Parathyroid adenoma (tissue), 2 donors: ENCODE results near the gene PURA.

Experiments
- H2AFZ ChIP-seq: fragments of 300-600 bp; sonication (generic); one replicate; pipeline ENCODE4 v1.7.0; 2017; ENCODE audit warnings: antibody characterized with exemption, mild to moderate bottlenecking
- H3K27ac ChIP-seq: fragments of 300-600 bp; sonication (generic); one replicate; pipeline ENCODE4 v1.7.0; 2017
- H3K27me3 ChIP-seq: fragments of 300-600 bp; sonication (generic); one replicate; pipeline ENCODE4 v1.7.0; 2017; ENCODE audit warnings: low read length; ENCODE audit not compliant: control insufficient read depth, insufficient read depth
- H3K36me3 ChIP-seq: fragments of 300-600 bp; sonication (generic); one replicate; pipeline ENCODE4 v1.7.0; 2017; ENCODE audit warnings: low read length; ENCODE audit not compliant: control insufficient read depth, insufficient read depth
- H3K4me1 ChIP-seq: fragments of 300-600 bp; sonication (generic); one replicate; pipeline ENCODE4 v1.7.0; 2017; ENCODE audit warnings: control low read depth
- H3K4me2 ChIP-seq: fragments of 300-600 bp; sonication (generic); one replicate; pipeline ENCODE4 v1.7.0; 2017; ENCODE audit warnings: low read length
- H3K4me3 ChIP-seq: fragments of 300-600 bp; sonication (generic); one replicate; pipeline ENCODE4 v1.7.0; 2017; ENCODE audit warnings: low read depth, low read length
- H3K79me2 ChIP-seq: fragments of 300-600 bp; sonication (generic); one replicate; pipeline ENCODE4 v1.7.0; 2017; ENCODE audit warnings: control low read depth
- H3K9ac ChIP-seq: fragments of 300-600 bp; sonication (generic); one replicate; pipeline ENCODE4 v1.7.0; 2017; ENCODE audit warnings: mild to moderate bottlenecking
- H3K9me3 ChIP-seq: fragments of 300-600 bp; sonication (generic); one replicate; pipeline ENCODE4 v1.7.0; 2017; ENCODE audit warnings: low read length; ENCODE audit not compliant: control insufficient read depth
- CTCF ChIP-seq: fragments of 300-600 bp; sonication (generic); IDR thresholded peaks from one replicate; pipeline ENCODE4 v1.7.0; 2017; ENCODE audit warnings: antibody characterized with exemption, mild to moderate bottlenecking
- donor health status: primary hyperparathyroidism.

Gene PURA

GRCh38 chr5:140118302-140118936 is 4.5 kb downstream of the PURA start:
- Histone ChIP-seq H3K4me1 (peaks cover 30% of the 10 kb centered on the region), H3K4me3 (no peak overlapping the region)

GRCh38 chr5:140125637-140126036 is 11.7 kb downstream of the PURA start, which contains the start of gene IGIP:
Gene IGIP (plus strand): TSS chr5:140125937. CDS start chr5:140128477, 2,540 bp downstream.
- no peaks in the 10 kb centered on the region for H3K27me3 ChIP-seq
- H3K79me2 ChIP-seq = peaks cover 42% of the 10 kb centered on the region
- TF ChIP-seq CTCF = no peak
- H3K4me1 ChIP-seq = no peaks in the 10 kb centered on the region
- H3K9ac ChIP-seq = no peak within 1 kb of the TSS
- no peaks in the 10 kb centered on the region for H3K36me3 ChIP-seq
- H3K4me2 ChIP-seq = peak within 1 kb of the TSS; percentile 35
- H3K27ac ChIP-seq = no peak within 1 kb of the TSS
- no peak within 1 kb of the TSS for H2AFZ ChIP-seq
- no peaks in the 10 kb centered on the region for H3K9me3 ChIP-seq
- H3K4me3 ChIP-seq = no peak within 1 kb of the TSS

More at GRCh38 chr5:140118302-140118936, 4.5 kb downstream of the PURA start:
- Histone ChIP-seq H3K27me3 (no peaks in the 10 kb centered on the region), H3K9ac (no peak overlapping the region), H2AFZ (no peak overlapping the region), H3K79me2 (peaks cover 24% of the 10 kb centered on the region), H3K9me3 (no peaks in the 10 kb centered on the region), H3K27ac (peak overlapping the region; percentile 2), H3K36me3 (no peaks in the 10 kb centered on the region), H3K4me2 (peak overlapping the region; percentile 42)
- TF ChIP-seq CTCF = no peak

GRCh38 chr5:140126315-140127012 is 12.6 kb downstream of the PURA start:
- H3K36me3 ChIP-seq = no peaks in the 10 kb centered on the region
- H3K27ac ChIP-seq = no peak overlapping the region
- H3K4me2 ChIP-seq = peak overlapping the region; percentile 35
- peaks cover 38% of the 10 kb centered on the region for H3K79me2 ChIP-seq
- H2AFZ ChIP-seq = no peak overlapping the region
- no peaks in the 10 kb centered on the region for H3K4me1 ChIP-seq
- TF ChIP-seq CTCF = no peak
- H3K9me3 ChIP-seq = no peaks in the 10 kb centered on the region
- H3K9ac ChIP-seq = no peak overlapping the region
- no peak overlapping the region for H3K4me3 ChIP-seq
- no peaks in the 10 kb centered on the region for H3K27me3 ChIP-seq

- H3K36me3 ChIP-seq = no peaks in the 10 kb centered on the region
- no peak overlapping the region for H3K4me3 ChIP-seq
- no peak overlapping the region for H3K4me2 ChIP-seq
- H3K4me1 ChIP-seq = no peaks in the 10 kb centered on the region
- peaks cover 30% of the 10 kb centered on the region for H3K79me2 ChIP-seq
- H2AFZ ChIP-seq = no peak overlapping the region
- no peak overlapping the region for H3K9ac ChIP-seq
- no peak for TF ChIP-seq CTCF
- H3K27ac ChIP-seq = no peak overlapping the region
- no peaks in the 10 kb centered on the region for H3K9me3 ChIP-seq
- H3K27me3 ChIP-seq = no peaks in the 10 kb centered on the region
These were observed 14.5 kb downstream of the PURA start for GRCh38 chr5:140128376-140128775.
